Dermis blood vessel endothelial cell (primary cell): ENCODE measurements around the gene LHFPL6. TPM values are rescaled to one million over a fixed set of nuclear protein-coding genes. Genes with fewer than 3 reads are reported as not detected.

Experiments used
- DNase-seq: peaks from one replicate; pipeline ENCODE4 v3.0.0; 2010
- total RNA-seq: library from RNA; depleted of rRNA; stranded (reverse); fragments of >200 nt; gene quantifications from 2 replicates; pipeline ENCODE4 v1.2.3, GENCODE V29; 2014

LHFPL6 gene
- total RNA-seq, 1 donor from 2014 or later, result 62.8 TPM

DNA sequence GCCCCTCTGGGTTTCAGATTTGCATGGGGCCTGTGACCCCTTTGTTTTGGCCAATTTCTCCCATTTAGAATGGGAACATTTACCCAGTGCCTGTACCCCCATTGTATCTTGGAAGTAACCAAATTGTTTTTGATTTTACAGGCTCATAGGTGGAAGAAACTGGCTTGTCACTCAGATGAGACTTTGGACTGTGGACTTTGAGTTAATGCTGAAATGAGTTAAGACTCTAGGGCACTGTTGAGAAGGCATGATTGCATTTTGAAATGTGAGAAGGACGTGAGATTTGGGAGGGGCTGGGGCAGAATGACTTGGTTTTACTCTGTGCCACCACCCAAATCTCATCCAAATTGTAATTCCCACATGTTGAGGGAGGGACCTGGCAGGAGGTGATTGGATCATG, 306.0 kb downstream of the LHFPL6 start:
- DNase-seq, result no peak

DNA sequence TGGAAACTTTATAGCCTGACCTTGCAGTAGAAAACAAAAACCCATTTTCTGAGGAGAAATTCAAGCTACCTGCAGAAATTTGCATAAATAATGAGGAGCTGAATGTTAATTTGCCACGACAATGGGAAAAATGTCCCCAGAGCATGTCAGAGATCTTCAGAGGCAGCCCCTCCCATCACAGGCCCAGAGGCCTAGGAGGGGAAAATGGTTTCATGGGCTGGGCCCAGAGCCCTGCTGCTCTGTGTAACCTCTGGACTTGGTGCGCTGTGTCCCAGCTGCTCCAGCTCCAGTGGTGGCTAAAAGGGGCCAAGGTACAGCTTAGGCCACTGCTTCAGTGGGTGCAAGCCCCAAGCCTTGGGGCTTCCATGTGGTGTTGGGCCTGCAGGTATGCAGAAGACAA, 306.8 kb downstream of the LHFPL6 start:
- no peak for DNase-seq

Other genes with a start within 250 kb of the LHFPL6 start
- 22.3 and 25.0 TPM in 2 replicates for gene COG6, start 52.5 kb upstream of the LHFPL6 start, total RNA-seq